NCI-H345 (cell line): ENCODE measurements around the gene HSF4.

Experiments
- DNase-seq: peaks from one replicate; lab custom pipeline; 2025; lab: John Stamatoyannopoulos, UW

The HSF4 gene

DNA sequence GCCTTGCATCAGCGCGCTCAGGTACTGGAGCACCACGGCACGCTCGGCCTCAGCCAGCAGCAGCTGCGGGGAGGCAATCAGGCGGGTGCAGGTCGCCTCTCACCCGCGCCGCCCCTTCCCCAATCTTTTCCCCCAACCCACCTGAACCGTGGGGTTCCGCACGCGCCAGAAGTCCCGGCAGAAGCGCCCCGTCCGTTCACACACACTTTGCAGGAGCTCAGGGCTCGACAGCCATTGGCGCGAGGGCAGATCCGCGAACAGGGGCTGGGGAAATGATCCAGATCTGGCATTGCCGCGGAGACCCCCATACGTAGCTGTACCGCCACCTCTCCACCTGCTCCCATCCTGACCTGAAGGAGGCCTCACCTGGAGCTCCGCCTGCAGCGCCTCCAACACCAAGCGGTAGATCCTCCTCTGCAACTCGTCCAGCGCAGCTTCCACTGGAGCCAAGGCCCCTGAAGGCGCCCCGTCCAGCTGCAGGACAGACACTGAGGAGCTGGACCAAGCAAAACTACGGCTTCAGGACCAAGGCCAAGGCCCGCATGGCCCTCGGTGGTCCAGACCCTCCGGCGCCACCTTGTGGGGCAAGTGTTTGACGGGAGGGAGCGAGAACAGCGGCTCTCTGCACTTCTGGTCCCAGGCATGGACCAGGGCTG, 20.6 kb downstream of the HSF4 start:
- DNase-seq, result peak; percentile 55

DNA sequence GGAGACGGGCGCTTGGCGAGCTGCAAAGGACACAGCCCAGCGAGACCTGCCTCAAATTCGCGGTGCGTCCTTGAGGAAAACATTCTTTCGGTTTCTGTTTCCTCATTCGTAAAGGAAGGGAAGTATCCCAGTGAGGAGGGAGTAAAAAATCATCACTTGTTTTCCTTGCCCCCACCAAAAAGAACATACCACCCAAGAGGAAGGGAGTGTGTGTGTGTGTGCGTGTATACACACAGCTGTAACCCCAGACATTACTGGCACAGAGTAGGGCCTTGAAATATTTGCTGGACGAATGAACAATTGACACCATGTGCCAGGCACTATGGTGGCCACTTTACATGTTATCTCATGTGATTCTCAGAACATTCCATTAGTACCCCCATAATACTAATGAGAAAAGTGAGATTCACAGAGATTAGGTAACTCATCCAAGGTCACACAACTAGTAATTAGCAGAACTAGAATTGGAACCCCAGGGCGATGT, 21.1 kb downstream of the HSF4 start:
- DNase-seq, result no peak

DNA sequence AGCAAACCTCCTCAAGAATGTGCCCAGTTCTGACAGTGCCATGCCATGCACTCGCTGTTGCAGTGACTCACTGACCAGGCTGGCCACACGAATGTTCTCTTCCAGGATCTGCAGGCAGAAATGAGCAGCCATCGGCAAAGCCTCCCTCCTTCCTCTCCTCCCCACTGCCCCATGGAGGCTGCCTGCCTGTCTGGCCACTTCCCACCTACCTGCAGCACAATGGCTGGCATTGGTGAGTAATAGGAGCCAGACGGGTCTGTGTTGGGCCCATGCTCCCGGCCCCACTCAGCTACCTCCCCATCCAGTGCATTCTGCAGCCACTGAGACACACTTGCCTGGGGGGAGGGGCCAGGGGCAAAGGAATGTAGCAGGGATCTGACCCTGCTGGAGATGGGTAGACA, 22.0 kb downstream of the HSF4 start:
- DNase-seq, result no peak

DNA sequence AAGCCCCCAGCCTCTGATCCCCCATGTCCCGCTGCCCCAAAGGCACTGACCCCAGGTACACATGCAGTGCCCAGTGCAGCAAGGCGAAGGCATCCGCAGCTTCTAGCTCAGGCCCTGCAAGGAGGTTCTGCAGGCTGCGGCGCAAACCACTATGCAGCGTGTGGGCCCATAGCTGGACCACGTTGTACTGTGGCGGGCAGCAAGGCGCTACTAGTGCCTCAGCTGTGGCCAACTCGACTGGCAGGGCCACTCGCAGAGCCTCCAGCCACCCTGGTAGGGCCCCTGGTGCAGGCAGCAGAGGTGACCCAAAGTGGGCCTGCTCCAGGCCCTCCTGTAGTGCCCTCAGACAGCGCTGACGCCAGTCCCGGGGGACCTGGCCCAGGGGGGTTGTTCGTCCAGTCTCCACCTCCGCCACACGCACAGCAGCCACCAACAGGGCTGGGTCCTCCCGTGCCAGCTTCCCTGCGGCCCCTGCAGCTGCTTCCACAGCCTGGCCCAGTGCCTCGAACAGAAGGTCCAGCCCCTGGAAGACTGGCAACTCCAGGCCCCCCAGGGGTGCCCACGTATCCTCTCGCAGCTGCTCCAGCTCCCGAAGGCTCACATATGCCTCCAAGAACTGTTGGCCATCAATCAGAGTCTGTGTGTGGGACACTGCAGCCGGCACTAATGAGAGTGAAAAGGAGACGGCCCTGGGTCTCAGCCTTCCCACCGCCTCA, 22.8 kb downstream of the HSF4 start:
- no peak for DNase-seq

DNA sequence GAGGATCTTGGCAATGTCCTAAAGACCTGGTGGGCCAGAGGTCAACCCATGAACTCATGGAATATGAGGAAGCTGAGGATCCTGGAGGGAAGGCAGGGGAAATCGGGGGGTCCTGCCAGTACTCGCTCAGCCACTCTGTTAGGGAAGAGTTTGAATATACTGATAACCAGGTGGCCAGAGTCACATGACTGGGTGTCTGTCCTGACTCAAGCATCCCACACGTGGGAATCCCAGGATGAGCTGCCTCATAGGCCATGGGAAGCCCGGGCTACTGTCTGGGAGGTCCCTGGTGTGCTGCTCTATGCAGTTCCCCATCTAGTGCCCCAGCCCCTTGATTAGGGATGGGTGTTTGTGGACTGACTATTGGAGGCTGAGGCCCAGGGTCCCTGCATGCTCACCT, 23.8 kb downstream of the HSF4 start:
- no peak for DNase-seq

DNA sequence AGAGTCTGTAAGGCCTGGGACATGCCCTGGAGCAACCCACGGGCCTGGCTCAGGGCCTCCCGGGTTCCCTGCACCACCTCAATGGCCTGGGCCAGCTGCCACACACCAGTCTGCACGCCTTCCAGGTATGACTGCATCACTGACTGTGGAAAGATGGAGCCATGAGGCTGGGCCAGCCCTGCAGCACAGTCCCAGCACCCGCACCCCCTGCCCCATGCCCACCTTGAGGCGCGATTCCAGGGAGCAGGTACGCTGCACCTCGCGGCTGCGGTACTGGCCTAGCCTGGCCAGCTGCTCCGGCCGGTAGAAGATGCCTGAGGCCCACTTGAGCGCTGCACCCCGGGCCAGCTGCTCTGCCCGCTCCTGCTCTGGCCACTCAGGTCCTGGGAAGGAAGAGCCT, 24.3 kb downstream of the HSF4 start:
- DNase-seq, result no peak

DNA sequence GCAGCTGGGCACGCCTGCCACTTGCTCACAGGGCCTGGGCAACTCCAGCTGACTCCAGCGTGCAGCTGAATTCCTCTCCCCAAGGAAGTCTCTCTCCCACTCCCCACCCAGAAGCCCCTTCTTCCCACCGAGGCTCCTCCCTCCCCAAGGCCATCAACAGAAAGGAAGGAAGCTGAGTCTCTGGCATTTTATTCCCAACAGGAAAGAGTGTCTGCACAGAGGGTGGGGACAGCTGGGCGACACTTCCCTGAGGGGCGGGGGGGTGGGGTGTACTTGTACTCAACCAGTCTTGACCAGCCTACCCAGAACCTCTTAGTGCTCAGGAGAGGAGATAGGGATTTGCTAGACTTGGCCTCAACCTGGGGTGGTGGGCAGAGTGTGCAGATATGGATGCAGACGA, 25.5 kb downstream of the HSF4 start, which contains the start of gene EXOC3L1:
TSS of gene EXOC3L1 (minus strand) at position 96 of the 400 bp plus-strand sequence. CDS start 460 bp downstream, outside the sequence.
- no peak for DNase-seq

DNA sequence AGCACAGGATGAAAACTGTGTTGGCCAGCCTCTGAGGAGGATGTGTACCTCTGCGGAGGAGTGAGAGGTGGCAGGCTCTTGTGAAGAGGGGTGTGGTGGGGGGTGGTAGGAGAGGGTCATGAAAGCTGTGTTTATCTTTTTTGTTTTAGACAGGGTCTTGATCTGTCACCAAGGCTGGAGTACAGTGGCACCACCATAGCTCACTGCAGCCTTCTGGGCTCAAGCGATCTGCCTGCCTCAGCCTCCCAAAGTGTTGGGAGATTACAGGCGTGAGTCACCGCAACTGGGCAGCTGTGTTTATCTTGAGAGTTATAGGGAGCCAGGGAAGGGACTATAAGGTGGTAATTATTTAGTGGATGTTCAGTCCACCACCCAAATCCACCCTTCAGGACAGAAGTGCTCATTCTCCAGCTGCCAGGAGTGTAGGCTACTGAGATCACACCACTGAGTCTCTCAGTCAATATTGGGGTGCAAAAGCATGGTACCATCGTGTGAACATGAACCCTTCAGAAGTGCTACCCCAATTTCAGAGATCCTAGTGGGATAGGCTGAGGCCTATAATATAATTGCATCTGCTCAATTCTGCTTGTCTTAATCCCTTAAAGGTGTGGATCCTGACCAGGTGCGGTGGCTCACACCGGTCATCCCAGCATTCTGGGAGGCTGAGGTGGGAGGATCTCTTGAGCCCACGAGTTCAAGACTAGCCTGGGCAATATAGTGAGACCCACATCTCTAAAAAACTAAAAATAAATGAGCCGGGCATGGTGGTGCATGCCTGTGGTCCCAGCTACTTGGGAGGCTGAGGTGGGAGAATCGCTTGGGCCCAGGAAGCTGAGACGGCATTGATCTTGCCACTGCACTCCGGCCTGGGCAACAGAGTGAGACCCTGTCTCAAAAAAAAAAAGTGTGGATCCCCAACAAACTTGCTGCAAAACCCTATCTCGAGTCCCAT, 26.2 kb downstream of the HSF4 start:
- no peak for DNase-seq

DNA sequence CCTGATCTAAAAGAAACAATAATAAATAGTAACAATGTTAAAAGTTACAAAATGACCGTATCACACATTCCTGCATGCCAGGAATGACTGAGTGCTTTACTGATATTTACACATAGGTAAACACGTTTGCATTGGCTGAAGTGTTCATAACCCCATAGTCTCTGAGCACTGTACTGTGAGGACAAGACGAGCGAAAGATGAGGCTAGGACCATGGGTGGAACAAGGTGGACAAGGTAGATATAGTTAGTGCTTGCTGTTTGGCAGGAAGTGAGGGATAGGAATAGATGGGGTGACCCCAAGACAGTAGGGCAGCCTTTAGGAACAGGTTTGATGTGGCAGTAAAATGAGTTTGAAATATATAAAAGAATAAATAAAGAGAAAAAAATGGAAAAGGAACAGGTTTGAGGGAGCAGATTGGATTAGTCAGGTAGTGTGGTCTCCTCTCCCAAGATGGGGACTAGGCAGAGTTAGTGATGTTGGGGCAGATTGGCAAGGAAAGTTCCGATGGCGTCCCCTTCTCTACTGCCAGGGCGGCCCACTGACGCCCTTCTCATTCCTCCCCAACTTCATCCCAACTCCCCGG, 27.0 kb downstream of the HSF4 start:
- no peak for DNase-seq

DNA sequence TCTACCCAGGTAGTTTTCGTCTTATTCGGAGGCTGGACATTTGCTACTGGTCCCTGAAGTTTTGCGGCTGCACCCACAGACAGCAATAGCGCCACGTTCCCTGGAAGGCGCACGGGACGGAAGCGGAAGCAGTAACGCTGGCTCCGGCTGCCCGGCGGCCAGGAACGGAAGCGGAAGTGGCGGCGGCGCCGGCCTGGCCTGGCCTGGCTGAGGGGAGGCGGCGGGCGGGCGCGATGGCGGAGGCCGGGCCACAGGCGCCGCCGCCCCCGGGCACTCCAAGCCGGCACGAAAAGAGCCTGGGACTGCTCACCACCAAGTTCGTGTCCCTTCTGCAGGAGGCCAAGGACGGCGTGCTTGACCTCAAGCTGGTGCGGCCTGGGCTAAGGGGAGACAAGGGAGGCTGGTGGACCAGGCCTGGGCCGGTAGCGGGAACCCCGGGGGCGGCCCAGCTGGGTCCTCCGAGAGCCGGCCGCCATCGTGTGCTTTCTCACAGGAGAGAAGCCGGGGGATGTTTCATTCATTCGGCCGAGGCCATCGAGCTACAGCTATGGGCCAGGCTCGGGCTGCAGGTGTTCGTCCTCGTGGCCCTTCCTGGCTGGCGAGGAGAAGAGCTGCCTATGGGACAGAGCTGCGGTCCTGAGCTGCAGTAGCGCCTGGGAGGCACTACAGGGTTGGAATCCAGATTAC, 27.6 kb downstream of the HSF4 start, which contains the start of gene E2F4:
TSS of gene E2F4 (plus strand) at position 161 of the 687 bp plus-strand sequence. CDS start at position 234, 73 bp downstream.
- DNase-seq, result peak; percentile 83

DNA sequence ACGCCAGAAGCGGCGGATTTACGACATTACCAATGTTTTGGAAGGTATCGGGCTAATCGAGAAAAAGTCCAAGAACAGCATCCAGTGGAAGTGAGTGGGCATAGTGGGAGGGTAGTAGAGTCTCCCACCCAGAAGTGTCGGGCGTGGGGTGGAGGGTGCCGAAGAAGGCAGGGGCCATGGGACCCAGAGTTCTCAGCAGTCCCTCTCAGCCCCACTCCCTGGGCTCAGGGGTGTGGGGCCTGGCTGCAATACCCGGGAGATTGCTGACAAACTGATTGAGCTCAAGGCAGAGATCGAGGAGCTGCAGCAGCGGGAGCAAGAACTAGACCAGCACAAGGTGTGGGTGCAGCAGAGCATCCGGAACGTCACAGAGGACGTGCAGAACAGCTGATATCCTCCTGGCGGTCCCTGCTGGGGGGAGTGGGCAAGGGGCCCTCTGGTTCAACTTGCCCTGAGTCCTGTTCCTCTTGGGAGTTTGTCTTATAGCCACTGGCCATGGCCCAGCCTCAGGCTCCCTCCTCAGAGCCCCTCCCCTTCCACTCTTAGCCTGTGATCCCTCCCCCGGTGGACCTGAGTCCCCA, 28.3 kb downstream of the HSF4 start:
- DNase-seq, result no peak

DNA sequence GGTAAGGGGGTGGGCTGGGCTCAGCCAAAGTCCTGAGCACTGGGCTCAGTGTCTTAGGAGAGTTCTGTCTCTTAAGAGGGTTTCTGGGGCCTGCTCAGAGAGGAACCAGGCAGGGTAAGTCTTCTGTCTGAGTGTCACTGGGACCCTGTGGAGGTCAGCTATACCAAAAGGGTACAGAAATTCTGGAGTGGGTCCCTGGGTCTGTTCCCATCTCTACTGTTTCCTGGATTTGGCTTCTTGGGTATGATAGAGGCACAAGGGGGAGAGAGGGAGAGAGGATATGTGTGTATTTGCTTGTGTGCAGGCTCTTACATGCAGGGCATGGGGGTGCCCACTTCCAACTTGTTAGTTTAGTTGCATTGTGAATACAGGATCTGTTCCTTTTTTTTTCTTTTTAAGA, 29.0 kb downstream of the HSF4 start:
- DNase-seq, result no peak

DNA sequence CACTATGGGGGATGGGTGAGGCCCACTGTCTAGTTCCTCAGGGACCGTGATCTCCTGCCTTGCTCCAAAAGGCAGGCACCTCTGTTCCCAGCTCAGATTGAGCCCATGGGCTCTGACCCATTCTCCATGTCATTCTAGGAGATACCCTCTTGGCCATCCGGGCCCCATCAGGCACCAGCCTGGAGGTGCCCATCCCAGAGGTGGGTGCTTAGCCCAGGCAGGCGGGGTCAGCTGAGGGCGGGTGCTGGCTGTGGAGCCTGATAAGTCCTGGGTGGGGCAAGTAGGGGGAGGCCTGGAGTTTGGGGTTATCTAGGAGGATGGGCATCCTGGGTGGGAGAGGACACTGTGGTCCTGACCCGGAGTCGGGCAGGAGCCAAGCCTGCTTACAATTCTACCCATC, 29.7 kb downstream of the HSF4 start:
- no peak for DNase-seq

DNA sequence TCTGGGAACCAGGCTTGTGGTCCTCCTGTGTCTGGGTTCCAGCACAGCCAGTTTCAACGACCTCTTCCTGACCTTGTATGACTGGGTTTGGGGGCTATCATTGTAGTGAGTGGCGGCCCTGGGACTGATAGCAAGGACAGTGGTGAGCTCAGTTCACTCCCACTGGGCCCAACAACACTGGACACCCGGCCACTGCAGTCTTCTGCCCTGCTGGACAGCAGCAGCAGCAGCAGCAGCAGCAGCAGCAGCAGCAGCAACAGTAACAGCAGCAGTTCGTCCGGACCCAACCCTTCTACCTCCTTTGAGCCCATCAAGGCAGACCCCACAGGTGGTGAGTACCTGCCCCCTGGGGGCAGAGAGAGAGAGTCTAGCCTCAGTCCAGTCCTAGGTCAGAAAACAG, 31.1 kb downstream of the HSF4 start:
- no peak for DNase-seq

DNA sequence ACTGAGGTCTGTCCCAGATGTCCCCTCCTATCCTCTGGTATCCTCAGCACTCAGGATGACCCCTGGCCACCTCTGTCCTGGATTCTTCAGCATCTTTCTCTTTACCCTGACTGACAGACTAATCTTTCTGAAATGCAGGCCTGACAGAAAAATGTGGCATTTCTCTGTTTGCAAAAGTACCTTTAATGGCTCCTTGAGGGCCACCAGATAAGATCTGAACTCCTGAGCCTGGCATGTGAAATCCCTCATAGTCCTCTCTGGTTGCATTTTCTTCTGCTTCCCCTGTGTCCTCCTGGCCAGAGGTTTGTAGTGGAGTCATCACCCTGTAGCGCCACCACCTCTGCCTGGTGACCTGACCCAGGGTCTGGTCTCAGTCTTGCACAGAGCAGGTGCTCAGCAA, 32.3 kb downstream of the HSF4 start:
- no peak for DNase-seq

DNA sequence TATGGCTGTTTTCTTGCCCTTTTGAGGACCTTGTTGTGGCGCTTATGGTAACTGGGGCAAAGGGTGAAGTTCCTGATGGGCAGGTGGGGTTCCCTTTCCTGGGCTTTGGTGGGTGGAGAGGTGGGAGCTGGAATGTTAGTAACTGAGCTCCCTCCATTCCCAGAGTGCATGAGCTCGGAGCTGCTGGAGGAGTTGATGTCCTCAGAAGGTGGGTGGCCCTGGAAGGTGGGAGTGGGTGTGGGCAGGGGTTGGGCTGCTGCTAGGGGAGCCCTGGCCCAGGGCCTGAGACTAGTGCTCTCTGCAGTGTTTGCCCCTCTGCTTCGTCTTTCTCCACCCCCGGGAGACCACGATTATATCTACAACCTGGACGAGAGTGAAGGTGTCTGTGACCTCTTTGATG, 33.2 kb downstream of the HSF4 start:
- no peak for DNase-seq

DNA sequence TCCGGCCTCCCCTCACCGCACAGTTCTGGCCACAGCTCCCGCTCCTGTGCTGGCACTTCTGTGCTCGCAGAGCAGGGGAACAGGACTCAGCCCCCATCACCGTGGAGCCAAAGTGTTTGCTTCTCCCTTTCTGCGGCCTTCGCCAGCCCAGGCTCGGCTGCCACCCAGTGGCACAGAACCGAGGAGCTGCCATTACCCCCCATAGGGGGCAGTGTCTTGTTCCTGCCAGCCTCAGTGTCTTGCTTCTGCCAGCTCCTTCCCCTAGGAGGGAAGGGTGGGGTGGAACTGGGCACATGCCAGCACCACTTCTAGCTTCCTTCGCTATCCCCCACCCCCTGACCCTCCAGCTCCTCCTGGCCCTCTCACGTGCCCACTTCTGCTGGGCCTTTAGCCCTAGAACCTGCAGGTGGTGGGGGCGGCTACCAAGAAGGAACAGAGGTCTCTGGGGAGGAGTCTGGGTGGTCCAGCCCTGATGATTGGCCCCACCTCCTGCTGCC, 33.7 kb downstream of the HSF4 start:
- peak; percentile 15 for DNase-seq

DNA sequence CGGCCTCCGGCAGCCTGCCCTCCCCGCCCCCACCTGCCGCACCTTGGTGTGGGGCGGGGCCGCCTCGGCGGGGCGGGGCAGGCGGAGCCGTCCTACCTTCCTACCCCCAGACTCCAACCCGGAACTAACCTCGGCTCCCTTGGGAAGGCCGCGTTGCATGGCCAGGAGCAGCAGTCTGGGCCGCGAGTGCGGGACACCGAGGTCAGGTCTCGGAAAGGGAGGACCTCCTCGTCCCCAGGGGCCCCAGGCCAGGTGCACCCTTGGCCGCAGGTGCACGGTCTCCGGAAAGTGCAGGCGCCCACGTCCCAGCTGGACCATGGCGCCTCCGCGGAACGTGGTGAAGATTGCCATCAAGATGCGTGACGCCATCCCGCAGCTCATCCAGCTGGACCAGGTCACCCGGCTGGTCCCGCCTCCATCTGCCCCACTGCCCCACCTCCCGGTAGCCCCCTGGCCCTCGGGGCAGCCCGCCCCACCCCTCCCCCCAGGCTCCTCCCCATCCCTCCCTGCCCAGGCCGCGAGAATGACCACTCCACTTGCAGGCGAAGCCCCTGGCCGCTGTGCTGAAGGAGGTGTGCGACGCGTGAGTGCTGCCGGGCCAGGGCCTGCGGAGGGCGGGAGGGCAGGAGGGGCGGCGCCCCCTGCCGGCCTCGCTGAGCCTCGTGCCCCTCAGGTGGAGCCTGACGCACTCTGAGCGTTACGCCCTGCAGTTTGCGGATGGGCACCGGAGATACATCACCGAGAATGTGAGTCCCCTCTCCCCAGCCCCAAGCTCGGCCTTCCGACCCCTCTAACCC, 34.7 kb downstream of the HSF4 start, which contains the start of gene ELMO3:
TSS of gene ELMO3 (plus strand) at position 121 of the 797 bp plus-strand sequence. CDS start at position 317, 196 bp downstream.
- DNase-seq, result peak; percentile 68

DNA sequence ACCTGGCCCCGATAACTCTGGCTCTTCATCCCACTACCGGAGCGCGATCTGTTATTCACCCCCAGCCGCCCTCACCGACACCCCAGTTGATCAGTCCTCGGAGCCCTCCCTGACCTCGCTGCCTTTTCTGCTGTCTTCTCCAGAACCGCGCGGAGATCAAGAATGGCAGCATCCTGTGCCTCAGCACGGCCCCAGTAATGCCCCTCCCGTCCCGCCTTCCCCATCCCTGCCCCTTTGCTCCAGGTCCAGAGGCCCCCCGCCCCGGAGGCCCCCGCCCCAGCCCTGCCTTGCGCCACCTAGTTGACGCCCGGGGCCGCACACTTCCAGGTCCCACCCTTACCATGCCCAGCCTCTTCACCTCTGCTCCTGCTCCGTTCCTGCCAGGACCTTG, 35.3 kb downstream of the HSF4 start:
- DNase-seq, result peak; percentile 36

DNA sequence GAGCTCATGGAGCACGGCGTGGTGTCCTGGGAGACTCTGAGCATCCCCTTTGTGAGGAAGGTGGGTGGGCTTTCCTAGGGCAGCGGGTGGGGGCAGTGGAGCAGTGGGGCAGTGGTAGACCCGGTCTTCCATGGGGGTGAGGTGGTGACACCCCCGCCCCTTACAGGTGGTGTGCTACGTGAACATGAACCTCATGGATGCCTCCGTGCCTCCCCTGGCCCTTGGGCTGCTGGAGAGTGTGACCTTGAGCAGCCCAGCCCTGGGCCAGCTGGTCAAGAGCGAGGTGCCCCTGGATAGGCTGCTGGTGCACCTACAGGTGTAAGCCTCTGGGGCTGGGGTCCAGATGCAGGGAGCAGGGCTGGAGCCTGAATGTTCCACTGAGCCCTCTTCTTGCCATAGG, 35.9 kb downstream of the HSF4 start:
- no peak for DNase-seq
